OCI-LY1 (cell line): ENCODE results near the gene CBFA2T3.

ENCODE experiments used
- CTCF ChIP-seq: fragments of 200-600 bp; sonication (generic), shearing (Covaris generic); IDR thresholded peaks from 2 replicates; pipeline ENCODE4 v1.5.1; 2017; ENCODE audit warnings: mild to moderate bottlenecking, antibody characterized with exemption, low read length, moderate library complexity, mixed read lengths
- EZH2 ChIP-seq: fragments of 200-600 bp; sonication (generic), shearing (Covaris generic); IDR thresholded peaks from 2 replicates; pipeline ENCODE4 v1.8.0; 2017; ENCODE audit warnings: borderline replicate concordance, mixed run types, mild to moderate bottlenecking, antibody characterized with exemption, low read length, moderate library complexity, mixed read lengths

GRCh38 chr16:88839026-88839529, 137.9 kb downstream of the CBFA2T3 start:
- TF ChIP-seq CTCF (peak; percentile 17; the same call in 1 of the 2 replicates), EZH2 (no peak)
